Measurements from ENCODE around the gene NCAM2.
"Not testable (repeated sequence)": the region's sequence is repeated elsewhere in the genome, so short reads cannot be mapped to it uniquely, and the experiment has no call there.

The NCAM2 gene

DNA sequence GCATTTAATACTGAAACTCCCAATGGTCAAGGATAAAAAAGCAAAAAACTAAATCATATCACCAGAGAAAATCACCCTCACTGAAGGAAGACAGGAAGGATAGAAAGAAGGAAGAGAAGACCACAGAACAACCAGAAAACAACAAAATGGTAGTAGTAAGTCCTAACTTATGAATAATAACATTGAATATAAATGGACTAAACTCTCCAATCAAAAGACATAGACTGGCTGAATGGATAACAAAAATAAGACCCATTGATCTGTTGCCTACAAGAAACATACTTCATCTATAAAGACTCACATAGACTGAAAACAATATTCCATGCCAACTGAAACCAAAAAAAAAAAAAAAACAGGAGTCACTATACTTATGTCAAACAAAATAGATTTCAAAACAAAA lies 347.7 kb downstream of the NCAM2 start:
- no peak for DNase-seq

DNA sequence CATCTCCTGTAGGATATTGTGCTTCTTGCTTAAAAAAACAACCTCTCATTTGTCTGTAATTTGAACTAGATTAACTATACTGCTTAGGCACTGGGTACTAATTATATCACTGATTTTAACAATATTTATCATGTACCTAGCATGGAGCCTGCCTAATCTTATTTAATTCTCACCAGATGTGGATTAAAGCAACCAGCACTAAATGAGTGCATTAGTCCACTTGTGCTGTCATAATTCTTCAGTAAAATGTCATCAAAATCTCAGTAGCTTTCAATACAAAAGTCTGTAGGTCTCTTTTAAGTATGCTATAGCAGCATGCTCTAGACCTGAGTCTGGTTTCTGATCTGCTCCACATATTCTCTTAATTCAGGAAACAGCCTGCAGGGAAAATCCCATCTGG lies 368.1 kb downstream of the NCAM2 start:
- no peak for DNase-seq

DNA sequence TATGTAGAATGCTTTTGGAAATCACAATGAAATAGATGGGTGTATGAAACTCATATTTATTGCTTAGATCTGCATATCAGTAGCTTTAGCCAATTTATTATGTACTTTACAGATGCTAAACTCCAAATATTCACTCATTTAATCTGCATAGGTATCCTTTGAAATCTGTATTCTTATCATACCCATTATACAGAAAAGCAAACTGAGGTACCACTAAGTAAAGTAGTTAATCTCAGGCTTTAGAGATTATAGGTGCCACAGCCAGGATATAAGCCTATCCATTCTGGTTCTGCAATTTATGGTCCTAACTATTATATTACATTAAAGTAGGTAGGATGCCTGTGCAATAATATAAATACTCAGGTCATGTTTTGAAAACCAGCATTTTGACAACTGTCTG lies 369.4 kb downstream of the NCAM2 start:
- DNase-seq: no peak

DNA sequence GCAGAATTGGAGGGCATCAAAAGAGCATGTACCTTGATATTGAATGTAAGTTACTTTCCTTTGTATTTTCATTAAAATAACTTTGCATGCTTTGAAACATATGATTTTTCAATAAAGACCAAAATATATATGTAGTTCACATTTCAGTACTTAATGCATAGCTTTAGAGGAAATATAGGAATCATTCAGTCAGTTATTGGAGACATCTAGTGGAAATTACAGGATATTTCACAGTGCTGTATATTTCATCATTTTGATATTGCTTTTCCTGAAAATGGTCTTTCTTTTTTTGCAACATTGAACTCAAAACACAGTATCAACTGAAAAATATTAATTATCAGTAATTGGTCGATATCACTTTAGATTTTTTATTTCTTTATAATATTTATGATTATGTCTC lies 375.8 kb downstream of the NCAM2 start:
- DNase-seq: no peak

DNA sequence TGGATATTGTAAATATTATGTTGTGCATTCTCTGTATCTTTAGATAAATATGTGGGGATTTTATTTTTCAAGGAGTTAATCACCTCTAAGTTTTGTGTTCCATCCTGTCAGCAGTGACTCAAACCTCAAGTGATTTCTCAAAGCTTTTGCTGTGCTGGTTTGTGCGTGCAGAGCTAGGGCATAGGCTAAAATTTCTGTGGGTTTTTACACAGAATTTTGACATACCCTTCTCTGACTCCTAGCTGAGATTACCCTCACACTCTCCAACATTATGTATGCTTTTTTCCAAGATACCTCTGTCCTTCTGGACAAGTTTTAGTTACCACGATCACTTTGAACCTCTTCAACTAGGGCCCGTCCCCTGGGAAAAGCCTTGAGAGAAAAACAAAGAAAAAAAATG lies 384.9 kb downstream of the NCAM2 start:
- no peak for DNase-seq

DNA sequence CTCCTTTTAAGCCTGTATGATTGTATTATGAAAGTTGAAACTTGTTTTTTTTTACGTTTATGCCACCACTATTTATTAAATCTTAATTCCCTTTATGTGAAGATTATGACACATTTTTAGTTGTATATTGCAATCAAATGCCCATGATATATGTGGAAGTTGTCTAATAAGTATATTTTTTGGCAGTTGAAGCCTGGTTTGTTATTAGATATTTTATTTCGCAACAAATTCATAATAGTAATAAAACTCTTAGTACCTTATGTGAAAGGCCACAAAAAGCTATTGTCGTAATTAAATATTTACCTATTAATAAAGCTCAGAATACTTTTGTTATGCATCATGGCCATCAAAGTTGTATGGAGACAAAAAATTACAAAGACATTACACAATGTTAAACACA lies 386.8 kb downstream of the NCAM2 start:
- DNase-seq: no peak

DNA sequence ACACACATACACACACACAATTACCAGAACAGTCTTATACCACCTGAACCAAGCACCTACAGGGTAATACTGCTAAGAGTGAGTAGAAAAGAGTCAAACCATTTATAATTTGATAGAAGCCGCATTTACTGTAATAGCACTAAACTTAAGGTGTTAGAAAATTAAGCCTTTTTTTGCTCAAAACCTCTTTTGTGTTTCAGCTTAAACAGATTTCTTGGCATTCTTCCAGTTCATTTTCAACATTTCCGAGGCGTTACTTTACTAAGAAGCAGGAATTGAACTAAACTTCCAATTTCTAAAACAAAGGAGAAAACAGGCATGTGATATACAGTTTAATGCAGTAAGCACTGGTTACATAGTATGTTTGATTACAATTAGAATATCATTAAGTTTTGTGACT lies 387.2 kb downstream of the NCAM2 start:
- DNase-seq: no peak

DNA sequence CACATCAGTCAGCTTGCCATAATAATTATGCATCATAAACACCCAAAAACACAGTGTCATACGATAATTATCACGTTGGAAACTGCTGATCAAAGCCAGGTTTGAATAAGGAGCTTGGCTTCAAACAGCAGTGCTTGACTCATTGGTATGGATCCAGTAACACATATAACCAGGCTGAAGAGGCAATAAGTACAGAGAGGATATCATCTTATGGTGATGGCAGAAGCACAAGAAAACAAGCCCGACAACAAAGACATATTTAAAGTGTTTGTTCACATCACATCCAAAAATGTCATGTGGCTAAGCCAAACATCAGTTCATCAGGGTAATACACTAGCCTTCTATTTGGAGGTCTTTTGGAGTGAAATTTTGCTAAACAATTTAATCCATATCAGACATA lies 389.7 kb downstream of the NCAM2 start:
- DNase-seq: no peak

DNA sequence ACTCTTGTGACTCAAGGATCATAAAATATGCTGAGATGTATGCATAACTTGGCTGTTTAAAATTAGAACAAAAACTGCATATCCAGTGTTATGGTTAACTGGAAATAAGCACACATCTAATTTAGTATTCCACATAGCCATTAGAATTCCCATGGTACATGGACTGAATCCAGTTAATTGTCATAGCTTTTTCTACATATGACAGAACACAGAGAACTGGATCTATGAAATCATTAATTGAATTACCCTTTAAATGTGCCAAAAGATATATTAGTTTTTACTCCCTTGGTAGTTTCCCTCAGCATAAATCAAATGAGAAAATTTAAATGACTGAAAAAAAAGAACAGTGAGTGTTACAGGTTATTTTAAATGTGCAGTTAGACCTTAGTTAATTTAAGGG lies 395.9 kb downstream of the NCAM2 start:
- no peak for DNase-seq

DNA sequence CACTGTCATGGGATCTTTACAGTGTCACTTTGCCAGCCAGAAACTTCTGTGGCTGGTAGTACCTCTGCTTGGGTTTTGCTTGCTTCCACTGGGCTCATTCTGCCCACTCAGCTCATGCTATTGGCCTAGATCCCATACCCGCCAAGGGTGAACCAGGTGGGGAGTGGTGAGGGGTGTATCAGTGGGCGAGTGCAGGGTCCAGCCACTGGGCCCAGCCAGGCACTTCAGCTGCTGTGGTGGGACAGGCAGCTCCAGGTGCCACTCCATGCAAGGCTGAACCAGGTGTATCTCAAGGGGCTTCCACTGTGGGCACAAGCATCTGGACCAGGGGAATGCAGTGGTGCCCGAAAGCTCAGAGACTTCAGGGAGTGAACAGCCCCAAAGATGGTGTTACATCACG lies 398.2 kb downstream of the NCAM2 start:
- DNase-seq: no peak

DNA sequence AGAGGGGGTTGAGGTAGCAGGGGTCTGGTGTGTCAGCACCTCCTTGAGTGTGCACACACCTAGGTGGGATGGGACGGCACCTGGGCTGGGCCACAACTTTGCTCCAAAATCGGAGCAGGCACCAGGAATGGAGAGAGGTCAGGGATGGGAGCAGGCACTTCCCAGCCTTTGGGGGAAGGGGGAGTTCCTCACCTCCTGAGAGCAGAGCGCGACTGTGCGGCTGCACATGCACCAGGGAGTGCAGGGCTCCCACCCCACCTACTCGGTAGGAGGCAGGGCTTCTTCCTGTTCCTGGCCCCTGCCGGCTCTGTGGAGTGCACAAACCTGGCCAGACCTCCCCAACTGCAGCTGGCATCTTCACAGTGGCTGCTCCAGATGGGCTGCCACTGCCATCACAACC lies 399.3 kb downstream of the NCAM2 start:
- no peak for DNase-seq

DNA sequence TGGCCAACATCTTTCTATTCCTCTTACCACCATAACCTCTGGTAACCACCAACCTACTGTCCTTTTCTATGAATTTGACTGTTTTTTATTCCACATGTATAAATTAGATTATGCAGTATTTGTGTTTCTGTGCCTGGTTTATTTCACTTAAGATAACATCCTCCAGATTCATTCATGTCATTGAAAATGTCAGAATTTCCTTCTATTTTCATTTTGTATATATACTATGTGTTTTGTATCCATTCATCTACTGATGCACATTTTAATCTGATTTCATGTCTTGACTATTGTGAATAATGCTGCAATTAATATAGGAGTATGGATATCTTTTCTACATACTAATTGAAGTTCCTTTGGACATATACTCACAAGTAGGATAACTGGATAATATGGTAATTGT lies 403.2 kb downstream of the NCAM2 start:
- DNase-seq: no peak

DNA sequence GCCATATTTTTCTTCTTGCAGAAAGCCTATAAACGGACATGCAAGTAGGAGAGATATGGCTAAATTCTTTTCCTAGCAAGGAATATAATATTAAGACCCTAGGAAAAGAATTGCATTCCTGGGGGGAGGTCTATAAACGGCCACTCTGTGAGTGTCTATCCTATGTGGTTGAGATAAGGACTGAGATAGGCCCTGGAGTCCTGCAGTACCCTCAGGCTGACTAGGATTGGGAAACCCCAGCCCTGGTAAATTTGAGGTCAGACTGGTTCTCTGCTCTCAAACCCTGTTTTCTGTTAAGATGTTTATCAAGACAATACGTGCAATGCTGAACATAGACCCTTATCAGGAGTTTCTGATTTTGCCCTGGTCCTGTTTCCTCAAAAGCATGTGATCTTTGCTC lies 404.0 kb downstream of the NCAM2 start:
- DNase-seq: not testable (repeated sequence)

DNA sequence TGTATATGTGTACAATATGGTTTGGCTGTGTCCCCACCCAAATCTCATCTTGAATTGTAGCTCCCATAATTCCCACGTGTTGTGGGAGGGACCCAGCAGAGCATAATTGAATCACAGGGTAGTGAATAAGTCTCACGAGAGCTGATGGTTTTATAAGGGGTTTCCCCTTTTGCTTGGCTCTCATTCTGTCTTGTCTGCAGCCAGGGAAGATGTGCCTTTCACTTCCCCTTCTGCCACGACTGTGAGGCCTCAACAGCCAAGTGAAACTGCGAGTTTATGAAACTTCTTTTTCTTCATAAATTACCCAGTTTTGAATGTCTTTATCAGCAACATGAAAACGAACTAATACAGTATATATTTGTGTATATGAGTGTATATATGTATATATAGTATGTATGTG lies 406.1 kb downstream of the NCAM2 start:
- DNase-seq: not testable (repeated sequence)

DNA sequence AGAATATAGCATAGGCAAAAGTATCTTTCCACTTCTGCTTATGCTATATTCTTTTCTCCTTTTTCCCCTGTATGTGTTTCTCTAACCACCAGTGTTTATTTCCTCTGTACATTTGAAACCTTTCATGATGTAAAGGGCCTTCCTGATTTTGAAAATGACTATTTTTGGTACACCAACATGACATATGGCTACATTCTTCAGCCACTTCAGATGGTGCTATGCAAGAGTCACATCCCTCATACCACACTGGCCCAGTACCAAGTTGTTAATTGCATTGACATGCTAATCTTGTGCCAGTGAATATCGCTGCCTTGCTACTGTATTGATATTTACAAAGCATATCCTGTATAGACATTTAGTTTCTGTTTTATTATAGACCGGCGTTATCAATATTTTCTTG lies 408.7 kb downstream of the NCAM2 start:
- no peak for DNase-seq

DNA sequence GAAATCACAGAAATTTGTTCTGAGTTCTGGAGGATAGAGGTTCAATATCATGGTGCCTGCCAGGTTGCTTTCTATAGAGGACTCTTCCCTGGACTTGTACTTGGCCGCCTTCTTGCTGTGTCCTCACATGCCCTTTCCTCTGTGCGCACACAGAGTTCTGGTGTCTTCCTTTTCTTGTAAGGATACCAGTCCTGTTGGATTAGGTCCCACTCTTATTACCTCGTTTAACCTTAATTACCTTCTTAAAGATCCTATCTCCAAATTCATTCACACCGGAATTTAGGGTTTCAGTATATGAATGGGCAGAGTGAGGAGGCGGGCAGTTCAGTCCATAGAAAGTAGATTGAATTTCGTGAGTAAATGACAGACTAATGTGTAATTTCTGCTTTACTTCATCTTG lies 413.9 kb downstream of the NCAM2 start:
- no peak for DNase-seq

DNA sequence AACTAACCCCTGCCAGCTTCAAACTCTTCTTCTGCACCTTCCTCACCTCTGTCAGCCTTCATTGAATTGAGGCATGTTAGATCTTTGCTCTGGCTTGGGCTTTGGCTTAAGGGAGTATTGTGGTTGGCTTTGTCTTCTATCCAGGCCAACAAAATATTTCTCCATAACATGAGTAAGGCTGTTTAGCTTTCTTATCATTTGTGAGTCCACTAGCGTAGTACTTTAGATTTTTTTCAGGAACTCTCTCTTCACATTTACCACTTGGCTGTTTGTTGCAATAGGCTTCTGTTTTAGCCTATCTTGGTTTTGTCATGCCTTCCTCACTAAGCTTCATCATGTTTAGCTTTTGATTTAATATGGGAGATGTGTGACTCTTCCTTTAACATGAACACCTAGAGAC lies 417.5 kb downstream of the NCAM2 start:
- DNase-seq: no peak

DNA sequence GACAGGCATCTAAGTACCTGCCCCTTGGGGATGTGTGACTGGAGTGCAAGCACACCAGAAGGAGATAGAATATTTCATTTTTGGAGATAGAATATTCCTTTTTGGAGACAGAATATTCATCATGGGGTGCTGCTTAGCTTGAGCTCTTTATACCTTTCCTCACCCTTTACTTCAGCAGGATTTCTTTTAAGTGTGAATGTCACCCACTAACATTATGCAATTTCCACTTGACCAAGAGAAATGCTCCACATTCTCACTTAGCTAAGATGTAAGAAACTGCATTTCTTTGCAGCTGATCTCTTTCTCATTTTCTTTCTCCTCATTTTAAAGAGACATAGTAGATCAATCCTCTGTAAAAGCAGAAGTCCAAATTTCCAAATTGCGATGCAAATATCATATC lies 436.7 kb downstream of the NCAM2 start:
- DNase-seq: no peak

DNA sequence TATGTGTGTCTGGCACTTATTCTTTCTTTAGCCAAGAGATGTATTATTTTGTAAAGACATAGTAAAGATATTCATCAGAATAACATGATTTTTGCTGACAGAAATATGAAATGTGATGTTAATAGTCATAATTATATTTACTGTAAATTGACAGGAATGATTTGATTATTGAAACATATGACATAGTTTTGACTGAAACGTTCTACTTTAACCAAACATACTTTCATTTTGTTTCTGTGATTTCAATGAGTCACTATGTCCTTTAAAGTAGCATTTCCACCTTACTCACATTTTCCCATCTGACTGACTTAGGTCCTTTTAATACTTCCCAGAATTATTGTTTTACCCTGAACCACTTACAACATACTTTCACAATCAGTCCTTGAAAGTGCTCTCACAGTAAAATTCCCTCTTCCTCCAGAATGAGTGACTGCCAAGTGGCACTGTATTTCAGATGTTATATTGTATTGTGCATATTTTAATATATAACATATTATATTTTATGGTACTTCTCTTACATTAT lies 437.9 kb downstream of the NCAM2 start:
- DNase-seq: no peak

DNA sequence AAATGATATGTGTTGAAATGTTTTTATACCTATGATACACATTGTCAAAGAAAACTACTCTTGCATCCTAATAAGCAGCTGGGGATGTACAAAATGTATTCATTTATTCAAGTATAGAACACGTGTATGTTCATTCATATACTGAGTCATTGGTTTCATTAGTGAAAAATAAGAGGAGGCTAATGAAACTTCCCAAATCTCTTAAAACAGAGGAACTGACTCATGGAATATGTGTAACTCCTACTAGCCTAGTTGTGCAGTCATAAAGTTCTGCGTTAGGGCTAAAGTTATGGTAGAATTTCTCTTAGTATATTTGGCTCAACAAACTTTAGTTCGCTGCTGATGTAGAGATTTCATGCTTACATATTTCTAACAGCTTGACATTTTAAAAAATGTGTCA lies 441.6 kb downstream of the NCAM2 start:
- DNase-seq: no peak

DNA sequence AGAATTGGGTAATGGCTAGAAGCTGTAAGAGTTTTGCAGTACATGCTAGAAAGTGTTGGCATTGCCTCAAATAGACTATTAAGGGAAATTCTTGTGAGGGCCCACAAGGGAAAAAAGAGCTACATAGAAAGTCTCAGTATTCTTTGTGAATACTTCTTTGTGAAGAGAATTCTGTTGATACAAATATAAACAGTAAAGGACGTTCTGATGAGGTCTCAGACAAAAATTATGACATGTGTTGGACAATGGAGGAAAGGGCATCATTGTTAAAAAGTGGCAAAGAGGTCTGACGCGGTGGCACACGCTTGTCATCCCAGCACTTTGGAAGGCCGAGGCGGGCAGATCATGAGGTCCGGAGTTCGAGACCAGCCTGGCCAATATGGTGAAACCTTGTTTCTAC lies 458.9 kb downstream of the NCAM2 start:
- DNase-seq: no peak

DNA sequence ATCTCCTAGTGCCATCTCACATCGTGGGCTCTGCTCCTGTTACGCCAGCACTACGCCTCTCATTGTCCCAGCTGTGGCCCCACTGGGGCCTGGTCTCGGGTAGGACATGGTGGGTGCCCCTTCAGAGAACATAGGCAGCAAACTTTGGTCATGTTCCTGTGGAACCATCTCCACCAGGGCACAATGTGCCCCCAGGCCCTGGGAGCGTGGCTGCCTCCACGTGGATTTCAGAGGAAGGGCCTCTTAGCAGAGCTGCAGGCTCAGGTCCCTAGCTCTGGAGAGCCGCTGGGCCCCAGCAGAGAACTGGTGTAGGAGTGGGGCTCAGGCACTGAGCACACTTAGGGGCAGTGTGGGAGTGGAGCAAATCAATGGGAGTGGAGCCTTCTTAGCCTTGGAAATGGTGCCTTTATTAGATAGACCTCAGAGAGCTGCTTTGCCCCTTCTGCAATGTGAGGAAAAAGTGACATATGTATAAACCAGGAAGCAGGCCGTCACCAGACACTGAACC lies 460.0 kb downstream of the NCAM2 start:
- DNase-seq: no peak

DNA sequence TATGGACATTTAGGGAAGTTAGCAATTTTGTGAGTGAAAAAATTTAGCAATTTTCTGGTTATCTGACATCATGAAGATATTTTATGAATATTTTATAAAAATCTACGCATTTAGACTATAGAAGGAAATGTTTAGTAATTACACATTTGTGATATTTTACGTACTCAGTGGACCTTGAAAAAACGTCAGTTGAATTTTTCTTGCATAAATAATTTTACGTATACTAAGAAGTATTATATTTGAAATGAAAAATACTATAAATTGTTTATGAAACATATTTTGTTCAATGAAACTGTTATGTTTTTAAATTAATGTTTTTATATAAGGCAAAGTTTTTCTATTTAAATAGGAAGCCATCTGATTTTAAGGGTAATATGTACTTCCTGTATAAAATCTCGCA lies 462.8 kb downstream of the NCAM2 start:
- DNase-seq: no peak

DNA sequence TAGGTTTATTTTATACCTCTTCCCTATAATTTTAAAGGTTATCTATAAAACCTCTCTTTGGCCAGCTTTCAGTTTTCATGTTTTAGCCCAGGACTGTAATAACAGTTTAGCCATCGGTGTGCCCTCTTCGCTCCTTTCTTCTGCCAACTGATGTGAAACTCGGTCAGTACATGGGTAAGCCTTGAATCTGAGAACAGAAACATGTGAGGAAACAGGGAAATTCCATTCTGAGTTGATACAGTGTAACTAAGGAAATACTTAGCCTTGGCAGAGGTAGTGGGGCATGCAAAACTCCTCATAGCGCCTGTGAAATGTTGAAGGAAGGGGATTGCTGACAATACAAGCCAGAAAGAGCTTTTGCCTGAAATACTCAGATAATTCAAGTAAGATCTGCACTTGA lies 465.2 kb downstream of the NCAM2 start:
- DNase-seq: no peak

DNA sequence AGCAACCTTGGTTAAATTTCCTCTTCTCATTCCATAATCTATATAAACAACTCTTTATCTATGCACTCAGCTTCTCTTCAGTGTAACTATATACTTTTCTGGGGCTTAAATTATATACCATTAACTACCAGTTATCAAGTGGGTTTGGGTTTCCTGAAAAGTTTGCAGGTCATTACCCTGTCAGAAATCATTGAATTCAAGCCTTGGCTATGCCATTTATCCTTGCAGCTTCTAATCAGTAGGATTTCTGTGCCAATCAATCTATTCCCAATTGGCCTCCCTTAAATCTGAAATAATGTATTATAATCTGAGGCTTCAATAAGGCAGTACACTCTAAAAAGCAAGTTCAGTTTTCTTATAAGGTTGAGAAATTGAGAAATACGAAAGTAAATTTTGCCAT lies 466.5 kb downstream of the NCAM2 start:
- no peak for DNase-seq

DNA sequence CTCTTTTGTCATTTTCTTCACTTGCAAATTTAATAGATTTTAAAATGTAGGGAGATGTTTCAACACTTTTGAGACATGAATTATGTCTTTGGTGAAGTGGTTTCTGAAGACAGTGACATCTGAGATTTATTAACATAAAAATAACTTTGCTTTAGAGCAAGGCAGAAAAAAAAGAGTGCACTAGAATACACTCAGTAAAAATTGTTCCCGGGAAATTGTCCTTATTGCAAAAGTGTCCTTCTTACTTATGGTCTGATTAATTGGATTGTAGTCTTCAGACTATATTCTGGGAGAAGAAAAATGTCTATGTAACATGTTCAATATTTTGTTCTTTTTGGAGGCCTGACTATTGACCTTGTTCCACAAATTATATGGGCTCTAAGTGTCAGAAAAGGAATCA lies 468.5 kb downstream of the NCAM2 start:
- DNase-seq: no peak

Measured in SHP77 (cell line).